Progenitor cell of endocrine pancreas (in vitro differentiated cells): ENCODE measurements around the gene PALLD. TPM values are rescaled to one million over a fixed set of nuclear protein-coding genes. Genes with fewer than 3 reads are reported as not detected.

ENCODE experiments used
- DNase-seq: peaks from one replicate; pipeline ENCODE4 v3.0.0; 2021; ENCODE audit warnings: low spot score; ENCODE audit not compliant: unreplicated experiment
- H3K27ac Mint-ChIP-seq: 2 replicates; pipeline ENCODE4 v1.8.0; 2021; ENCODE audit warnings: mild to moderate bottlenecking, moderate library complexity, mixed read lengths
- H3K27me3 Mint-ChIP-seq: 2 replicates; pipeline ENCODE4 v1.8.0; 2021; ENCODE audit warnings: mixed read lengths
- H3K36me3 Mint-ChIP-seq: 2 replicates; pipeline ENCODE4 v1.8.0; 2022; ENCODE audit warnings: mixed read lengths; ENCODE audit not compliant: insufficient read depth
- H3K4me1 Mint-ChIP-seq: 2 replicates; pipeline ENCODE4 v1.8.0; 2021; ENCODE audit warnings: low read depth, mixed read lengths
- H3K4me3 Mint-ChIP-seq: 2 replicates; pipeline ENCODE4 v1.8.0; 2021; ENCODE audit warnings: low read depth, mild to moderate bottlenecking, moderate library complexity, mixed read lengths
- H3K9me3 Mint-ChIP-seq: 2 replicates; pipeline ENCODE4 v1.8.0; 2021; ENCODE audit warnings: low read depth, mixed read lengths
- CTCF ChIP-seq: fragments of 200-600 bp; sonication (generic); IDR thresholded peaks from one replicate; pipeline ENCODE4 v1.5.0; 2021; ENCODE audit warnings: antibody characterized with exemption, mild to moderate bottlenecking; ENCODE audit not compliant: unreplicated experiment
- total RNA-seq: library from RNA; stranded (reverse); gene quantifications from 2 replicates; pipeline ENCODE4 v1.2.1, GENCODE V29; 2021

PALLD gene
- total RNA-seq, 1 donor from 2014 or later = 43.2 TPM

- Mint-ChIP-seq H3K4me3 (no peak overlapping the region), H3K27me3 (no peaks in the 10 kb centered on the region), H3K4me1 (peaks cover 8% of the 10 kb centered on the region), H3K27ac (no peak overlapping the region), H3K36me3 (no peaks in the 10 kb centered on the region), H3K9me3 (no peaks in the 10 kb centered on the region)
- no peak for DNase-seq
- no peak for TF ChIP-seq CTCF
Measured at GRCh38 chr4:168651864-168652263, 155.0 kb downstream of the PALLD start.

GRCh38 chr4:168652755-168653154, 155.9 kb downstream of the PALLD start:
- no peak for TF ChIP-seq CTCF
- Mint-ChIP-seq H3K36me3 (no peaks in the 10 kb centered on the region), H3K27ac (no peak overlapping the region), H3K4me1 (peaks cover 11% of the 10 kb centered on the region), H3K9me3 (no peaks in the 10 kb centered on the region), H3K27me3 (no peaks in the 10 kb centered on the region), H3K4me3 (no peak overlapping the region)
- no peak for DNase-seq

- no peaks in the 10 kb centered on the region for H3K36me3 Mint-ChIP-seq
- H3K27me3 Mint-ChIP-seq = no peaks in the 10 kb centered on the region
- no peak overlapping the region for H3K4me3 Mint-ChIP-seq
- no peak overlapping the region for H3K27ac Mint-ChIP-seq
- DNase-seq = no peak
- peaks cover 11% of the 10 kb centered on the region for H3K4me1 Mint-ChIP-seq
- no peak for TF ChIP-seq CTCF
- H3K9me3 Mint-ChIP-seq = no peaks in the 10 kb centered on the region
Measured at GRCh38 chr4:168654104-168654847, 157.4 kb downstream of the PALLD start.

- Mint-ChIP-seq H3K9me3 (no peaks in the 10 kb centered on the region), H3K4me1 (peaks cover 11% of the 10 kb centered on the region), H3K27me3 (no peaks in the 10 kb centered on the region), H3K27ac (no peak overlapping the region), H3K4me3 (no peak overlapping the region), H3K36me3 (no peaks in the 10 kb centered on the region)
- no peak for DNase-seq
- TF ChIP-seq CTCF = no peak
Measured at GRCh38 chr4:168654848-168655174, 158.0 kb downstream of the PALLD start.

- H3K4me3 Mint-ChIP-seq = no peak overlapping the region
- peaks cover 11% of the 10 kb centered on the region for H3K4me1 Mint-ChIP-seq
- no peak for DNase-seq
- H3K27ac Mint-ChIP-seq = no peak overlapping the region
- H3K36me3 Mint-ChIP-seq = no peaks in the 10 kb centered on the region
- H3K27me3 Mint-ChIP-seq = no peaks in the 10 kb centered on the region
- TF ChIP-seq CTCF = no peak
- H3K9me3 Mint-ChIP-seq = no peaks in the 10 kb centered on the region
Measured at GRCh38 chr4:168655182-168655581, 158.3 kb downstream of the PALLD start.
